GM23338 (cell line): Measurements from ENCODE around the gene EXOG. TPM values are rescaled to one million over a fixed set of nuclear protein-coding genes. Genes with fewer than 3 reads are reported as not detected.

ENCODE experiments used
- ATAC-seq: fragments of 200-7000 bp; cut with Tn5 transposase; 3 replicates; pipeline ENCODE4 v1.9.1; 2020
- DNase-seq: peaks from one replicate; pipeline ENCODE4 v3.0.0-alpha.2; 2015; ENCODE audit warnings: low spot score
- H2AFZ ChIP-seq: fragments of 200-600 bp; sonication (generic); 2 replicates; pipeline ENCODE4 v1.8.0; 2016; ENCODE audit warnings: antibody characterized with exemption, mild to moderate bottlenecking, moderate library complexity
- H3F3A ChIP-seq: fragments of 200-600 bp; sonication (generic); replicated peaks from 2 replicates; pipeline ENCODE4 v1.8.0; 2017; ENCODE audit warnings: antibody characterized with exemption, mixed run types, low read depth
- H3K27ac ChIP-seq: fragments of 200-600 bp; sonication (generic); 2 replicates; pipeline ENCODE4 v1.6.1; 2016; ENCODE audit warnings: low read depth
- H3K27me3 ChIP-seq: fragments of 200-600 bp; sonication (generic); 2 replicates; pipeline ENCODE4 v1.8.0; 2016; ENCODE audit warnings: mild to moderate bottlenecking, mixed run types, moderate library complexity; ENCODE audit not compliant: insufficient read depth
- H3K36me3 ChIP-seq: fragments of 200-600 bp; sonication (generic); 2 replicates; pipeline ENCODE4 v1.8.0; 2016; ENCODE audit warnings: mild to moderate bottlenecking; ENCODE audit not compliant: insufficient read depth
- H3K4me1 ChIP-seq: fragments of 200-600 bp; sonication (generic); 2 replicates; pipeline ENCODE4 v1.8.0; 2016; ENCODE audit warnings: mild to moderate bottlenecking, moderate library complexity; ENCODE audit not compliant: insufficient read depth
- H3K4me2 ChIP-seq: fragments of 200-600 bp; sonication (generic); 2 replicates; pipeline ENCODE4 v1.7.1; 2017; ENCODE audit warnings: mixed run types
- H3K4me3 ChIP-seq: fragments of 200-600 bp; sonication (generic); 2 replicates; pipeline ENCODE4 v1.6.1; 2016; ENCODE audit warnings: mixed run types
- H3K79me2 ChIP-seq: fragments of 200-600 bp; sonication (generic); replicated peaks from 2 replicates; pipeline ENCODE4 v1.8.0; 2017; ENCODE audit warnings: mild to moderate bottlenecking; ENCODE audit not compliant: insufficient read depth
- H3K9me2 ChIP-seq: fragments of 200-600 bp; sonication (generic); 2 replicates; pipeline ENCODE4 v1.8.0; 2017; ENCODE audit not compliant: insufficient read depth
- H4K20me1 ChIP-seq: fragments of 200-600 bp; sonication (generic); replicated peaks from 2 replicates; pipeline ENCODE4 v1.8.0; 2017; ENCODE audit warnings: mild to moderate bottlenecking; ENCODE audit not compliant: insufficient read depth
- H3K27ac Mint-ChIP-seq: 2 replicates; pipeline ENCODE4 v1.8.0; 2020; ENCODE audit warnings: inconsistent platforms, mild to moderate bottlenecking, moderate library complexity, mixed read lengths
- H3K27me3 Mint-ChIP-seq: 3 replicates; pipeline ENCODE4 v1.8.0; 2022; ENCODE audit warnings: low read depth, mild to moderate bottlenecking, moderate library complexity, mixed read lengths, inconsistent platforms; ENCODE audit not compliant: insufficient read depth, poor library complexity
- H3K36me3 Mint-ChIP-seq: 3 replicates; pipeline ENCODE4 v1.8.0; 2021; ENCODE audit warnings: low read depth, mild to moderate bottlenecking, inconsistent platforms, moderate library complexity, mixed read lengths
- H3K4me1 Mint-ChIP-seq: 3 replicates; pipeline ENCODE4 v1.8.0; 2020; ENCODE audit warnings: mild to moderate bottlenecking, inconsistent platforms, mixed read lengths
- H3K4me3 Mint-ChIP-seq: 3 replicates; pipeline ENCODE4 v1.8.0; 2021; ENCODE audit warnings: moderate library complexity, mild to moderate bottlenecking, inconsistent platforms, mixed read lengths
- H3K9me3 Mint-ChIP-seq: 3 replicates; pipeline ENCODE4 v1.8.0; 2020; ENCODE audit warnings: moderate library complexity, mild to moderate bottlenecking, inconsistent platforms, mixed read lengths
- CREB1 ChIP-seq: fragments of 250-450 bp; sonication (Bioruptor Pico); IDR thresholded peaks from 2 replicates; pipeline ENCODE4 v1.5.0; 2020; ENCODE audit warnings: low read depth, mild to moderate bottlenecking, moderate library complexity
- EZH2 ChIP-seq: fragments of 200-600 bp; sonication (generic); IDR thresholded peaks from one replicate; pipeline ENCODE4 v1.8.0; 2017; ENCODE audit warnings: antibody characterized with exemption, mild to moderate bottlenecking, low read depth; ENCODE audit not compliant: unreplicated experiment
- EZH2phosphoT487 ChIP-seq: fragments of 200-600 bp; sonication (generic); IDR thresholded peaks from one replicate; pipeline ENCODE4 v1.8.1; 2018; ENCODE audit warnings: antibody characterized with exemption; ENCODE audit not compliant: unreplicated experiment
- NANOG ChIP-seq: IDR thresholded peaks from 2 replicates; pipeline ENCODE4 v1.6.1; 2016; ENCODE audit warnings: antibody characterized with exemption, borderline replicate concordance
- POLR2AphosphoS5 ChIP-seq: IDR thresholded peaks from 2 replicates; pipeline ENCODE4 v1.6.1; 2016; ENCODE audit warnings: antibody characterized with exemption, low read depth
- STAT1 ChIP-seq: IDR thresholded peaks from one replicate; pipeline ENCODE4 v1.6.1; 2016; ENCODE audit warnings: antibody characterized with exemption; ENCODE audit not compliant: unreplicated experiment
- ZNF114 ChIP-seq: fragments of 250-450 bp; sonication (Bioruptor Pico); IDR thresholded peaks from 2 replicates; pipeline ENCODE4 v1.5.0; 2020; ENCODE audit warnings: mild to moderate bottlenecking, moderate library complexity
- ZNF331 ChIP-seq: fragments of 250-450 bp; sonication (Bioruptor Pico); IDR thresholded peaks from 2 replicates; pipeline ENCODE4 v1.5.0; 2020; ENCODE audit warnings: low read depth, mild to moderate bottlenecking, moderate library complexity
- long read RNA-seq: library from polyadenylated mRNA; unstranded; transcript quantifications from one replicate; pipeline ENCODE4 v2.0.0, GENCODE V29; 2020; ENCODE audit not compliant: unreplicated experiment
- polyA plus RNA-seq: library from polyadenylated mRNA; unstranded; fragments of >200 nt; fragmentation: Nextera tagmentation; extraction: Ambion mirVana; gene quantifications from 2 replicates; pipeline ENCODE4 v1.2.1, GENCODE V29; 2016
- total RNA-seq: library from RNA; depleted of rRNA; stranded (reverse); fragments of >200 nt; shearing (Covaris generic); gene quantifications from 2 replicates; pipeline ENCODE4 v1.2.3, GENCODE V29; 2014; rRNA removed
- TF ChIP-seq, protein P1 (sequence below), 2 experiments: fragments of 200-600 bp in 1 of 2; sonication (generic) in 1 of 2; conservative IDR thresholded peaks; 2 replicates each; pipeline versions ENCODE4 v1.5.1 to v1.6.1; 2016 to 2017; ENCODE audit warnings: antibody characterized with exemption in 2 of 2, low read depth in 2 of 2, mild to moderate bottlenecking in 2 of 2, moderate library complexity in 1 of 2
- TF ChIP-seq, protein P2 (sequence below): IDR thresholded peaks from one replicate; pipeline ENCODE4 v1.6.1; 2018; ENCODE audit warnings: antibody characterized with exemption; ENCODE audit not compliant: unreplicated experiment
- TF ChIP-seq, protein P3 (sequence below): fragments of 250-450 bp; sonication (Bioruptor Pico); IDR thresholded peaks from 2 replicates; pipeline ENCODE4 v1.5.0; 2020; ENCODE audit warnings: mild to moderate bottlenecking, moderate library complexity

The EXOG gene, protein sequence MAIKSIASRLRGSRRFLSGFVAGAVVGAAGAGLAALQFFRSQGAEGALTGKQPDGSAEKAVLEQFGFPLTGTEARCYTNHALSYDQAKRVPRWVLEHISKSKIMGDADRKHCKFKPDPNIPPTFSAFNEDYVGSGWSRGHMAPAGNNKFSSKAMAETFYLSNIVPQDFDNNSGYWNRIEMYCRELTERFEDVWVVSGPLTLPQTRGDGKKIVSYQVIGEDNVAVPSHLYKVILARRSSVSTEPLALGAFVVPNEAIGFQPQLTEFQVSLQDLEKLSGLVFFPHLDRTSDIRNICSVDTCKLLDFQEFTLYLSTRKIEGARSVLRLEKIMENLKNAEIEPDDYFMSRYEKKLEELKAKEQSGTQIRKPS
- total RNA-seq (7.9 and 11.3 TPM in 2 replicates), polyA plus RNA-seq (6.7 and 9.7 TPM in 2 replicates)
- long read RNA-seq, partial matches to known transcripts, result 1 of 10 reads
- long read RNA-seq, other reads (novel, unspliced or antisense), result 9 of 10 reads

DNA sequence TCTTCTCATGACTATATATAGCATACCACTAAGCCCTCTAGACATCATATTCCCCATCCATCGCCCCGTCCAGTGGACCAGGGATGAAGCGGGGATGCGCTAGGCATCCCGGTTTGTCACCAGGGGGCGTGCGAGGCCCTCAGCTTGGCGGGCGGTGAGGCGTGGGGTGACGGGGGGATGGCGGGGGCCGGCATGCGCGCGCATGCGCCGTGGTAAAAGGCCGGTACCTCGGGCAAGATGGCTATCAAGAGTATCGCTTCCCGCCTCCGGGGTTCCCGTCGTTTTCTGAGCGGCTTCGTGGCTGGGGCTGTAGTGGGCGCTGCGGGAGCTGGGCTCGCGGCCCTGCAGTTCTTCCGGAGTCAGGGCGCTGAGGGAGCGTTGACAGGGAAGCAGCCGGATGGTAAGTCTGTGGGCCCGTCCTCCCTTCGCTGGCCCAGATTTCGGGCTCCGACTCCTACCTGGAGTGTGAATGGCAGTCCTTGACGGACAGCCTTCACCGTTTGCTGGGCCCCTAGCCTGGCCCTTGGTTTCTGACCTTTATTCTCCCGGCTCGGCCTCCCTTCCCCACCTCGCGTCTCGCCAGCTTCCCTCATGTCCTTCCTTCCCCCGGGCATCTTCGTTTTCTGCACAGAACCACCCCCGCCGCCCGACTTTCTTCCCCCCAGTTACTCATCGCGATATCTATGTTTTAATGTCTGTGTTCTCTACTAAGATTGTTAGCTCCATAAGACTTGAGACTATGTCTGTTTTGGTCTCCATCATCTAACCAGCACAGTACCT lies at the start of gene EXOG:
Gene EXOG (plus strand): TSS at position 210 of the 780 bp plus-strand sequence. CDS start 28 bp downstream, at position 238.
- H3K27ac Mint-ChIP-seq, result peak within 1 kb of the TSS; percentile 96
- peaks cover 15% of the 10 kb centered on the region; the same call in 1 of the 3 replicates for H3K36me3 Mint-ChIP-seq
- peaks cover 4% of the 10 kb centered on the region; the same call in 2 of the 3 replicates for H3K4me1 Mint-ChIP-seq
- peaks cover 5% of the 10 kb centered on the region; the same call in 1 of the 2 replicates for H3K79me2 ChIP-seq
- peaks cover 7% of the 10 kb centered on the region for H3K4me1 ChIP-seq
- no peaks in the 10 kb centered on the region for H3K9me2 ChIP-seq
- no peaks in the 10 kb centered on the region for H3K27me3 ChIP-seq
- H3K36me3 ChIP-seq, result peaks cover 7% of the 10 kb centered on the region; the same call in 1 of the 2 replicates
- peak within 1 kb of the TSS; percentile 93; the same call in 1 of the 2 replicates for H3K27ac ChIP-seq
- H3K4me3 Mint-ChIP-seq, result peak within 1 kb of the TSS; percentile 98
- peak within 1 kb of the TSS; percentile 98 for H2AFZ ChIP-seq
- peak within 1 kb of the TSS; percentile 79 for H3K4me2 ChIP-seq
- peak within 1 kb of the TSS; percentile 64 for H3K4me3 ChIP-seq
- no peaks in the 10 kb centered on the region; the same call in 2 of the 3 replicates for H3K9me3 Mint-ChIP-seq
- DNase-seq (peak; percentile 94), ATAC-seq (peak; percentile 94)
- peaks cover 8% of the 10 kb centered on the region for H3K27me3 Mint-ChIP-seq
- H3F3A ChIP-seq, result 0 out of 2 replicates have a peak, but pooled peaks cover 4% of the 10 kb centered on the region
- no peaks in the 10 kb centered on the region; the same call in 1 of the 2 replicates for H4K20me1 ChIP-seq
- TF ChIP-seq STAT1 (no peak), CREB1 (CRISPR knock-in tag) (peak; percentile 45; the same call in 1 of the 2 replicates), POLR2AphosphoS5 (peak; percentile 65), EZH2 (no peak), ZNF114 (CRISPR knock-in tag) (no peak), ZNF331 (CRISPR knock-in tag) (no peak), NANOG (no peak), EZH2phosphoT487 (no peak)
- TF ChIP-seq, protein P1, sequence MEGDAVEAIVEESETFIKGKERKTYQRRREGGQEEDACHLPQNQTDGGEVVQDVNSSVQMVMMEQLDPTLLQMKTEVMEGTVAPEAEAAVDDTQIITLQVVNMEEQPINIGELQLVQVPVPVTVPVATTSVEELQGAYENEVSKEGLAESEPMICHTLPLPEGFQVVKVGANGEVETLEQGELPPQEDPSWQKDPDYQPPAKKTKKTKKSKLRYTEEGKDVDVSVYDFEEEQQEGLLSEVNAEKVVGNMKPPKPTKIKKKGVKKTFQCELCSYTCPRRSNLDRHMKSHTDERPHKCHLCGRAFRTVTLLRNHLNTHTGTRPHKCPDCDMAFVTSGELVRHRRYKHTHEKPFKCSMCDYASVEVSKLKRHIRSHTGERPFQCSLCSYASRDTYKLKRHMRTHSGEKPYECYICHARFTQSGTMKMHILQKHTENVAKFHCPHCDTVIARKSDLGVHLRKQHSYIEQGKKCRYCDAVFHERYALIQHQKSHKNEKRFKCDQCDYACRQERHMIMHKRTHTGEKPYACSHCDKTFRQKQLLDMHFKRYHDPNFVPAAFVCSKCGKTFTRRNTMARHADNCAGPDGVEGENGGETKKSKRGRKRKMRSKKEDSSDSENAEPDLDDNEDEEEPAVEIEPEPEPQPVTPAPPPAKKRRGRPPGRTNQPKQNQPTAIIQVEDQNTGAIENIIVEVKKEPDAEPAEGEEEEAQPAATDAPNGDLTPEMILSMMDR (conservative IDR thresholded peaks at IDR 0.05; ENCODE audit: low read depth in 2 of 2), result peak; percentile 81 to 93
- TF ChIP-seq, protein P2, sequence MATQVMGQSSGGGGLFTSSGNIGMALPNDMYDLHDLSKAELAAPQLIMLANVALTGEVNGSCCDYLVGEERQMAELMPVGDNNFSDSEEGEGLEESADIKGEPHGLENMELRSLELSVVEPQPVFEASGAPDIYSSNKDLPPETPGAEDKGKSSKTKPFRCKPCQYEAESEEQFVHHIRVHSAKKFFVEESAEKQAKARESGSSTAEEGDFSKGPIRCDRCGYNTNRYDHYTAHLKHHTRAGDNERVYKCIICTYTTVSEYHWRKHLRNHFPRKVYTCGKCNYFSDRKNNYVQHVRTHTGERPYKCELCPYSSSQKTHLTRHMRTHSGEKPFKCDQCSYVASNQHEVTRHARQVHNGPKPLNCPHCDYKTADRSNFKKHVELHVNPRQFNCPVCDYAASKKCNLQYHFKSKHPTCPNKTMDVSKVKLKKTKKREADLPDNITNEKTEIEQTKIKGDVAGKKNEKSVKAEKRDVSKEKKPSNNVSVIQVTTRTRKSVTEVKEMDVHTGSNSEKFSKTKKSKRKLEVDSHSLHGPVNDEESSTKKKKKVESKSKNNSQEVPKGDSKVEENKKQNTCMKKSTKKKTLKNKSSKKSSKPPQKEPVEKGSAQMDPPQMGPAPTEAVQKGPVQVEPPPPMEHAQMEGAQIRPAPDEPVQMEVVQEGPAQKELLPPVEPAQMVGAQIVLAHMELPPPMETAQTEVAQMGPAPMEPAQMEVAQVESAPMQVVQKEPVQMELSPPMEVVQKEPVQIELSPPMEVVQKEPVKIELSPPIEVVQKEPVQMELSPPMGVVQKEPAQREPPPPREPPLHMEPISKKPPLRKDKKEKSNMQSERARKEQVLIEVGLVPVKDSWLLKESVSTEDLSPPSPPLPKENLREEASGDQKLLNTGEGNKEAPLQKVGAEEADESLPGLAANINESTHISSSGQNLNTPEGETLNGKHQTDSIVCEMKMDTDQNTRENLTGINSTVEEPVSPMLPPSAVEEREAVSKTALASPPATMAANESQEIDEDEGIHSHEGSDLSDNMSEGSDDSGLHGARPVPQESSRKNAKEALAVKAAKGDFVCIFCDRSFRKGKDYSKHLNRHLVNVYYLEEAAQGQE, result no peak
- TF ChIP-seq, protein P3, sequence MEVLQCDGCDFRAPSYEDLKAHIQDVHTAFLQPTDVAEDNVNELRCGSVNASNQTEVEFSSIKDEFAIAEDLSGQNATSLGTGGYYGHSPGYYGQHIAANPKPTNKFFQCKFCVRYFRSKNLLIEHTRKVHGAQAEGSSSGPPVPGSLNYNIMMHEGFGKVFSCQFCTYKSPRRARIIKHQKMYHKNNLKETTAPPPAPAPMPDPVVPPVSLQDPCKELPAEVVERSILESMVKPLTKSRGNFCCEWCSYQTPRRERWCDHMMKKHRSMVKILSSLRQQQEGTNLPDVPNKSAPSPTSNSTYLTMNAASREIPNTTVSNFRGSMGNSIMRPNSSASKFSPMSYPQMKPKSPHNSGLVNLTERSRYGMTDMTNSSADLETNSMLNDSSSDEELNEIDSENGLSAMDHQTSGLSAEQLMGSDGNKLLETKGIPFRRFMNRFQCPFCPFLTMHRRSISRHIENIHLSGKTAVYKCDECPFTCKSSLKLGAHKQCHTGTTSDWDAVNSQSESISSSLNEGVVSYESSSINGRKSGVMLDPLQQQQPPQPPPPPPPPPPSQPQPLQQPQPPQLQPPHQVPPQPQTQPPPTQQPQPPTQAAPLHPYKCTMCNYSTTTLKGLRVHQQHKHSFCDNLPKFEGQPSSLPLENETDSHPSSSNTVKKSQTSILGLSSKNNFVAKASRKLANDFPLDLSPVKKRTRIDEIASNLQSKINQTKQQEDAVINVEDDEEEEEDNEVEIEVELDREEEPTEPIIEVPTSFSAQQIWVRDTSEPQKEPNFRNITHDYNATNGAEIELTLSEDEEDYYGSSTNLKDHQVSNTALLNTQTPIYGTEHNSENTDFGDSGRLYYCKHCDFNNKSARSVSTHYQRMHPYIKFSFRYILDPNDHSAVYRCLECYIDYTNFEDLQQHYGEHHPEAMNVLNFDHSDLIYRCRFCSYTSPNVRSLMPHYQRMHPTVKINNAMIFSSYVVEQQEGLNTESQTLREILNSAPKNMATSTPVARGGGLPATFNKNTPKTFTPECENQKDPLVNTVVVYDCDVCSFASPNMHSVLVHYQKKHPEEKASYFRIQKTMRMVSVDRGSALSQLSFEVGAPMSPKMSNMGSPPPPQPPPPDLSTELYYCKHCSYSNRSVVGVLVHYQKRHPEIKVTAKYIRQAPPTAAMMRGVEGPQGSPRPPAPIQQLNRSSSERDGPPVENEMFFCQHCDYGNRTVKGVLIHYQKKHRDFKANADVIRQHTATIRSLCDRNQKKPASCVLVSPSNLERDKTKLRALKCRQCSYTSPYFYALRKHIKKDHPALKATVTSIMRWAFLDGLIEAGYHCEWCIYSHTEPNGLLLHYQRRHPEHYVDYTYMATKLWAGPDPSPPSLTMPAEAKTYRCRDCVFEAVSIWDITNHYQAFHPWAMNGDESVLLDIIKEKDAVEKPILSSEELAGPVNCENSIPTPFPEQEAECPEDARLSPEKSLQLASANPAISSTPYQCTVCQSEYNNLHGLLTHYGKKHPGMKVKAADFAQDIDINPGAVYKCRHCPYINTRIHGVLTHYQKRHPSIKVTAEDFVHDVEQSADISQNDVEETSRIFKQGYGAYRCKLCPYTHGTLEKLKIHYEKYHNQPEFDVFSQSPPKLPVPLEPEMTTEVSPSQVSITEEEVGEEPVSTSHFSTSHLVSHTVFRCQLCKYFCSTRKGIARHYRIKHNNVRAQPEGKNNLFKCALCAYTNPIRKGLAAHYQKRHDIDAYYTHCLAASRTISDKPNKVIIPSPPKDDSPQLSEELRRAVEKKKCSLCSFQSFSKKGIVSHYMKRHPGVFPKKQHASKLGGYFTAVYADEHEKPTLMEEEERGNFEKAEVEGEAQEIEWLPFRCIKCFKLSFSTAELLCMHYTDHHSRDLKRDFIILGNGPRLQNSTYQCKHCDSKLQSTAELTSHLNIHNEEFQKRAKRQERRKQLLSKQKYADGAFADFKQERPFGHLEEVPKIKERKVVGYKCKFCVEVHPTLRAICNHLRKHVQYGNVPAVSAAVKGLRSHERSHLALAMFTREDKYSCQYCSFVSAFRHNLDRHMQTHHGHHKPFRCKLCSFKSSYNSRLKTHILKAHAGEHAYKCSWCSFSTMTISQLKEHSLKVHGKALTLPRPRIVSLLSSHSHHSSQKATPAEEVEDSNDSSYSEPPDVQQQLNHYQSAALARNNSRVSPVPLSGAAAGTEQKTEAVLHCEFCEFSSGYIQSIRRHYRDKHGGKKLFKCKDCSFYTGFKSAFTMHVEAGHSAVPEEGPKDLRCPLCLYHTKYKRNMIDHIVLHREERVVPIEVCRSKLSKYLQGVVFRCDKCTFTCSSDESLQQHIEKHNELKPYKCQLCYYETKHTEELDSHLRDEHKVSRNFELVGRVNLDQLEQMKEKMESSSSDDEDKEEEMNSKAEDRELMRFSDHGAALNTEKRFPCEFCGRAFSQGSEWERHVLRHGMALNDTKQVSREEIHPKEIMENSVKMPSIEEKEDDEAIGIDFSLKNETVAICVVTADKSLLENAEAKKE (CRISPR knock-in tag), result no peak
